BJ (cell line): Measurements from ENCODE around the gene RGS9. TPM values are rescaled to one million over a fixed set of nuclear protein-coding genes. Genes with fewer than 3 reads are reported as not detected.

Source experiments
- CTCF ChIA-PET: fragments of 350-600 bp; formaldehyde crosslinking; extraction: SDS; loops from one replicate; lab custom pipeline; 2021; ENCODE audit warnings: antibody characterized with exemption, inconsistent platforms; lab: Yijun Ruan, JAX
- POLR2A ChIA-PET: fragments of 300-600 bp; sonication (Branson Sonifier 250); formaldehyde crosslinking; extraction: SDS; loops from one replicate; lab custom pipeline; 2021; ENCODE audit warnings: antibody characterized with exemption; lab: Charles Lee
- DNase-seq: peaks from one replicate; pipeline ENCODE4 v3.0.0-alpha.2; 2011; ENCODE audit warnings: low read depth
- H3K27me3 ChIP-seq: 2 replicates; pipeline ENCODE4 v1.6.0; 2011; ENCODE audit warnings: low read length; ENCODE audit not compliant: control insufficient read depth, insufficient read depth
- H3K36me3 ChIP-seq: 2 replicates; pipeline ENCODE4 v1.5.1; 2011; ENCODE audit warnings: low read length; ENCODE audit not compliant: control insufficient read depth, insufficient read depth
- H3K4me3 ChIP-seq: 2 replicates; pipeline ENCODE4 v1.5.1; 2011; ENCODE audit warnings: low read depth, mild to moderate bottlenecking, control low read depth, low read length
- polyA plus RNA-seq: library from polyadenylated mRNA; depleted of rRNA; stranded (reverse); fragments of >200 nt; gene quantifications from 2 replicates; pipeline ENCODE4 v1.2.3, GENCODE V29; 2011
- TF ChIP-seq, protein P1 (sequence below): IDR thresholded peaks from 2 replicates; pipeline ENCODE4 v1.5.1; 2011; ENCODE audit warnings: low read depth, mild to moderate bottlenecking, control low read depth, inconsistent platforms, low read length, moderate library complexity; ENCODE audit not compliant: insufficient read depth

RGS9 gene
- polyA plus RNA-seq, 1 experiment: 1.6 TPM

DNA sequence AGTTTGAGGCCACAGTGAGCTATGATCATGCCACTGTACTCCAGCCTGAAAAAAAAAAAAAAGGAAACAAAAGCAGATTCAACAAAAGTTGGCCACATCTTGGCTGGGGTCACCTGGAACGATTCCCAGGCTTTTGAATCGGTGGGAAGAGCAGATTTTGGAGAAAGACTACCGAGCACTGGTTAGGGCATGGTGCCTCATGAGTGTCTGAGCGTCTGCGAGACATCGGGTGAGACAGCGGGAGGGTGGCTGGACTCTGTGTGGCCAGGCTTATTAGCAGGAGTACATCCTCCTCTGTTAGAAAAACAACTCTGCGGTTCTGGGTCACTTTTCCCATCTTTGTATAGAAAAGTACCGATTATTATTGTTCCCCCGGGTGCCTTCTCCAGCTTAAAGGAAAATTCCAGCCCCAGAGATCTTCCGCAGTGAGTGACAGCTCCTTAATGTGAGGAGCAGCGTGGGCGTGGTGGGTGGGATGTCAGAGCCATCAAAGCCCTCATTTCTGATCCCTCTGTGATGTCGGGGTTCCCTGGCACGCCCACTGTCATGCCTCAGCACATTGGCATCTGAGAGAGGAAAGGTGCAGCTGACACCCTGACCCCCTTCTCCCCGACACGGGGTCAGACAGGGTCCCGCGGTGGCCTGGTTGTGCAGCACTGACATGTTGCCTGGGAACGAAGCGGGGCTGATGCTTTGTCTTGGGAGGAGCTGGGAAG, 6.9 kb downstream of the RGS9 start:
- ChIA-PET CTCF (interaction anchor here (1.0 kb wide), 1 partner anchor 10 kb away, joined by 3 read pairs; no protein-coding TSS in a partner anchor), POLR2A (no interaction called here)
- no peak overlapping the region for H3K4me3 ChIP-seq
- peaks cover 16% of the 10 kb centered on the region for H3K27me3 ChIP-seq
- DNase-seq: no peak
- no peaks in the 10 kb centered on the region for H3K36me3 ChIP-seq
- TF ChIP-seq, protein P1, sequence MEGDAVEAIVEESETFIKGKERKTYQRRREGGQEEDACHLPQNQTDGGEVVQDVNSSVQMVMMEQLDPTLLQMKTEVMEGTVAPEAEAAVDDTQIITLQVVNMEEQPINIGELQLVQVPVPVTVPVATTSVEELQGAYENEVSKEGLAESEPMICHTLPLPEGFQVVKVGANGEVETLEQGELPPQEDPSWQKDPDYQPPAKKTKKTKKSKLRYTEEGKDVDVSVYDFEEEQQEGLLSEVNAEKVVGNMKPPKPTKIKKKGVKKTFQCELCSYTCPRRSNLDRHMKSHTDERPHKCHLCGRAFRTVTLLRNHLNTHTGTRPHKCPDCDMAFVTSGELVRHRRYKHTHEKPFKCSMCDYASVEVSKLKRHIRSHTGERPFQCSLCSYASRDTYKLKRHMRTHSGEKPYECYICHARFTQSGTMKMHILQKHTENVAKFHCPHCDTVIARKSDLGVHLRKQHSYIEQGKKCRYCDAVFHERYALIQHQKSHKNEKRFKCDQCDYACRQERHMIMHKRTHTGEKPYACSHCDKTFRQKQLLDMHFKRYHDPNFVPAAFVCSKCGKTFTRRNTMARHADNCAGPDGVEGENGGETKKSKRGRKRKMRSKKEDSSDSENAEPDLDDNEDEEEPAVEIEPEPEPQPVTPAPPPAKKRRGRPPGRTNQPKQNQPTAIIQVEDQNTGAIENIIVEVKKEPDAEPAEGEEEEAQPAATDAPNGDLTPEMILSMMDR: no peak

DNA sequence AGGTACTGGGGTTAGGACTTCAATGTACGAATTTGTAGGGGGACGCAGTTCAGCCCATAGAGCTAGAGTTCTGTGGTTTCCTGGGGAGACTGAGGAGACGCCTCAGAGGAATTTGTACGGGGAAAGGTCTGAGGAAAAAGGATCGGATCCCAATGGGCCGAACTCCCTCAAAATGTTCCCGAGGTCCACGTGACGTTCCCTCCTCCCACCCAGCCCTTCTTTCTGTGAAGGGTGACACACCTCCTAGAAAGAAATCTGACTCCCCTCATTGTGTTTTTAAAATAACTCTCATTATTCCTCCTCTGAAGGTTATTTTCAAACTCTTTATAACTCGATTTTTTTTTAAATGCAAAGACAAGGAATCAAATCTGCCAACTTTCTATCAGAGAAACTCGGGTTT, 8.6 kb downstream of the RGS9 start:
- ChIA-PET POLR2A (interaction anchor here (0.6 kb wide), 1 partner anchor 123 kb away, joined by 4 read pairs; no protein-coding TSS in a partner anchor), CTCF (interaction anchor here (2.8 kb wide), 1 partner anchor 9 kb away, joined by 19 read pairs; the partner anchor contains the start of gene RGS9)
- H3K27me3 ChIP-seq: peaks cover 15% of the 10 kb centered on the region

DNA sequence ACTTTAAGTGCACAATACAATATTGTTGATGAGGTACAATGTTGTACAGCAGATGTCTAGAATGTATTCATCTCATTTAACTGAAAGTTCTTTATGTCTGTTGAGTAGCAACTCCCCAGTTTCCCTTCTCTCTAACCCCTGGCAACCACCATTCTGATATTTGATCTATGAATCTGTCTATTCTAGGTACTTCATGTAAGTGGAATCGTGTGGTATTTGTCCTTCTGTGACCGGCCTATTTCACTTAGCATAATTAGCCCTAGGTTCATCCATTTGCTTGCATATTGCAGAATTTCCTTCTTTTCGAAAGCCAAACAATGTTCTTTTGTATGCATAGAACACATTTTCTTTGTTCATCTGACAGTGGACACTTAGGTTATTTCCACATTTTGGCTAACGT, 10.8 kb downstream of the RGS9 start:
- Histone ChIP-seq H3K36me3 (no peaks in the 10 kb centered on the region; the same call in 1 of the 2 replicates), H3K4me3 (no peak overlapping the region), H3K27me3 (peaks cover 15% of the 10 kb centered on the region)
- DNase-seq: no peak
- TF ChIP-seq, protein P1: no peak
- ChIA-PET POLR2A (no interaction called here), CTCF (no interaction called here)

More for the DNA sequence above, 8.6 kb downstream of the RGS9 start:
- TF ChIP-seq, protein P1: no peak
- Histone ChIP-seq H3K36me3 (no peaks in the 10 kb centered on the region; the same call in 1 of the 2 replicates), H3K4me3 (no peak overlapping the region)
- no peak for DNase-seq

DNA sequence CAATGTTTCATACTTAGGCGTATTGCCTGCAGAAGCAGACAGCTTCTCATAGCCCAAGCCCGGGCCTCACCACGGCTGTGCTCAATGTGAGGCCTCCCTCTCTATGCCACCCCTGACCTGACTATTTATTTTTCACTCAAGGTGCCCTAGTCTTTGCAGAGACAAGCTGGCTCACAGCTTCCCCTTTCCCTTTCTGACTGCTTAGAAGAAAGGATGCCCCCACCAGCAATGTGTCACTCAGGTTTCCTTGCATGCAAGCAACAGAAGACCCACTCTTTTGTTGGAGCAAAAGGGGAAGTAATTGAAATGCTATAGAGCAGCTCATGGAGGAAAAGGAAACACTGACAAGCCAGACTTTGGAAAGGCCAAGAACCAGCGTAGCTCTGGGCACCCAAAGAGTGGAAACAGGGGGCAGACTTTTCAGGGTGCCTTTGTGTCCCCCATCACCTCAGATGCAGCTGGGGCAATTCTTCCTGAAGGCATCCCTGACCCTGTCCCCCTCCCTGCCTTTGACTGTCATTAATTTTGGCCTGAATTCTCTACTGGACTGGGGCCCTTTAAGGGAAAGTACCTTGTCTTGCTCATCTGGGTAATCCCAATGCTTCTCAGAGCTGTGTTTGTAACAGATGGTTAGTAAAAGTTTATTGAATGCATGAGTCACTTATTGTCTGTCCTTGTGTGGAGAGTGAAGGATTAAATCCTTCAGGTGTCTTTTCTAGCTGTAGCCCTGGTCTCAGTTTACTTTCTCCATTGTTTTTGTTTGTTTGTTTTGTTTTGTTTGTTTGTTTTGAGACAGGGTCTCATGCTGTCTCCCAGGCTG, 17.8 kb downstream of the RGS9 start:
- DNase-seq: no peak
- ChIA-PET POLR2A (no interaction called here), CTCF (interaction anchor here (0.7 to 2.5 kb wide), 4 partner anchors 11 to 54 kb away, joined by 3 to 27 read pairs (median 4); partner anchors contain the start of gene RGS9)
- Histone ChIP-seq H3K36me3 (no peaks in the 10 kb centered on the region; the same call in 1 of the 2 replicates), H3K4me3 (no peak overlapping the region), H3K27me3 (peaks cover 5% of the 10 kb centered on the region)
- TF ChIP-seq, protein P1: no peak

DNA sequence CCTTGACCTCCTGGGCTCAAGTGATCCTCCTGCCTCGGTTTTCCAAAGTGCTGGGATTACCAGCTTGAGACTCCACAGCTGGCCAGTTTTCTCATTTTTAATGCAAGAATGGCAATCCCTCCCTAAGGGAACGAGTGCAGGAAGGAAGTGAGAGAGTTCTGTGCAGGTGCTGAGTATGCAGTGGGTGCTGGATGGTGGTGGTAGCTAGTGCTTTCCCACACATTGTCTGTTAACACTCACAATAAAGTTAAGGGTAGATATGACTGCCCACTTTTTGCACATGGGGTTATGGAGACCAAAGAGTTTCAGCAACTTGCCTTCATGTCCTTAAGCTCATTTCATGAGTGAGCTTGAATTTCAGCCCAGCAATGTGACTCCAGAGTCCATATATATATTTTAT, 18.5 kb downstream of the RGS9 start:
- H3K36me3 ChIP-seq: no peaks in the 10 kb centered on the region; the same call in 1 of the 2 replicates
- peaks cover 3% of the 10 kb centered on the region; the same call in 1 of the 2 replicates for H3K27me3 ChIP-seq
- no peak for DNase-seq
- TF ChIP-seq, protein P1: no peak
- POLR2A ChIA-PET: no interaction called here
- CTCF ChIA-PET: interaction anchor here (1.1 to 2.5 kb wide), 3 partner anchors 10 to 55 kb away, joined by 3 to 27 read pairs (median 4); partner anchors contain the start of gene RGS9
- no peak overlapping the region for H3K4me3 ChIP-seq
